ENCODE results near the gene DDOST.

DNA sequence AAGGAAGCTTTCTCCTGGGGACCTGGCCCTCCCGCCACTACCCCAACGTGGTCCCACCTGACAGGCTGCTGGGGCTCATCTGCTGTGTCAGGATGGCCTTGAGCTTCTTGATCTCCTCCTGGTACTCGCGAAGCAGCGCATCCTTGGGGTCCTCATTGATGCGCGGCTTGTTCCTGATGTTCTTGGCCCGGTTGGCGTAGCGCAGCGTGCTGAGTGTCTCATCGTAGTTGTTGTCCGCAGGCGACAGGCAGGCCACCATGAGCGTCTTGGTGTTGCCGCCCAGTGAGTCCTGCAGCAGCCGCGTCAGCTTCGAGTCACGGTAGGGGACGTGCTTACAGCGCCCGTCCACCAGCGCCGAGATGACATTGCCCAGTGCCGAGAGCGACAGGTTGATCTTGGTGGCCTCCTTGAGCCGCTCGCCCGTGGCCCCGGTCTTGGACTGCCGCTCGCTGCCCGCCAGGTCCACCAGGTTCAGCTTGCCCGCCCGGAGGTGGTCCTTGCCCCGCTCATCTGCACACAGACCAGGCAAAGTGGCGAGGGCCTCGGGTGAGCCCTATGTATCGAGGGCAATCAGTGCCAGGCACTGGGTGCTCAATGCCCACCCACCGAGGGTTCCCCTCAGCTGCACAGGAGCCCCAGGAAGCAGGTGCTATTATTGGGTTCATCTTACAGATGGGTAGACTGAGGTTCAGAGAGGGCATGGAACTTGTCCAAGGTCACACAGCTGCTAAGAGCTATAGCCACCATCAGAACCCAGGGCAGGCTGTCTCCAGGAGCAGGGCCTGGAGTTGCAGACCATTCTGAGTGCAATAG, 43.4 kb upstream of the DDOST start:
- TF ChIP-seq, protein P1, sequence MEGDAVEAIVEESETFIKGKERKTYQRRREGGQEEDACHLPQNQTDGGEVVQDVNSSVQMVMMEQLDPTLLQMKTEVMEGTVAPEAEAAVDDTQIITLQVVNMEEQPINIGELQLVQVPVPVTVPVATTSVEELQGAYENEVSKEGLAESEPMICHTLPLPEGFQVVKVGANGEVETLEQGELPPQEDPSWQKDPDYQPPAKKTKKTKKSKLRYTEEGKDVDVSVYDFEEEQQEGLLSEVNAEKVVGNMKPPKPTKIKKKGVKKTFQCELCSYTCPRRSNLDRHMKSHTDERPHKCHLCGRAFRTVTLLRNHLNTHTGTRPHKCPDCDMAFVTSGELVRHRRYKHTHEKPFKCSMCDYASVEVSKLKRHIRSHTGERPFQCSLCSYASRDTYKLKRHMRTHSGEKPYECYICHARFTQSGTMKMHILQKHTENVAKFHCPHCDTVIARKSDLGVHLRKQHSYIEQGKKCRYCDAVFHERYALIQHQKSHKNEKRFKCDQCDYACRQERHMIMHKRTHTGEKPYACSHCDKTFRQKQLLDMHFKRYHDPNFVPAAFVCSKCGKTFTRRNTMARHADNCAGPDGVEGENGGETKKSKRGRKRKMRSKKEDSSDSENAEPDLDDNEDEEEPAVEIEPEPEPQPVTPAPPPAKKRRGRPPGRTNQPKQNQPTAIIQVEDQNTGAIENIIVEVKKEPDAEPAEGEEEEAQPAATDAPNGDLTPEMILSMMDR (IDR thresholded peaks at IDR 0.05; ENCODE audit: low read depth, low read length): no peak
- TF ChIP-seq MYC (IDR thresholded peaks at IDR 0.05; ENCODE audit: low read depth, low read length) (no peak), POLR2A (IDR thresholded peaks at IDR 0.05; ENCODE audit: extremely low read depth, insufficient read length) (no peak)
- TF ChIP-seq, protein P2, sequence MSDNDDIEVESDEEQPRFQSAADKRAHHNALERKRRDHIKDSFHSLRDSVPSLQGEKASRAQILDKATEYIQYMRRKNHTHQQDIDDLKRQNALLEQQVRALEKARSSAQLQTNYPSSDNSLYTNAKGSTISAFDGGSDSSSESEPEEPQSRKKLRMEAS (IDR thresholded peaks at IDR 0.05; ENCODE audit: low read depth, low read length): no peak
